ENCODE data around the gene COMMD2. TPM values are rescaled to one million over a fixed set of nuclear protein-coding genes. Genes with fewer than 3 reads are reported as not detected.

COMMD2 gene
- total RNA-seq, 1 experiment from 2014 or later: 64.9 TPM

DNA sequence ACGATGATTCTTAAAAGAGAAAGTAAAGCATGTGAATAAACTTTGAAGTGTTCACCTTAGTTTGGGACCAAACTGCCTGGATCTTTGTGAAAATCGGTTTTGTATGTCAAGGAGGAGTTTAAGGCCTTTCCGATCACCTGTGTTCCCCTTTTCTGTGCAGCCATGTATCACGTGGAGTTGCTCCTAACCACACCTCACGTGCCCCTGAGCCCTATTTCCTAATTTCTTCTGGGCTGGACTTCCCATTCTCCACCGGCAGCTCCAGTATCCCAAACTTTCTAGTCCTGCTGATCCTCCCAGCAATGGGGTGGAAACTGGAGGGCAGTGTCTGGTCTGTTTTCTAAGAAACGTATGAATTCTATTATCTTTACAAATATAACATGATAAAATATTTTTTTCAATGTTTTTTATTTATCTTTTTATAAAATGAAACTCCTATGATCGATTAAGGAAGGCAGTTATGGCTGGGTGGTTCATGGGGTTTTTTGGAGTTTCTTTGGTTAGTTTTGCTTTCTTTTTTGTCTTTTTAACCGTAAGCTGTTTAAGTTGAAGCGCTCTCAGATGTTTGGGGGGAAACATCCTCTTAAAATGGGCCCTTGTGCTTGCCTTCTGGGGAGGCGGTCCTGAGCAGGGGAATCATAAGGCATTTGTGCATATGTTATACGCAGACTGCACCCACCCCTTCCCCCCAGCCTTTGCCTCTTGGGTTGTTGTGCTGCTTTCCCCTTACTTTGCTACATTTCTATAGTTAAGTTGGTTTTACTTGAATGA is 50.9 kb downstream of the COMMD2 start:
- Histone ChIP-seq H2BK120ac (ENCODE audit: low read depth, low read length, poor library complexity, severe bottlenecking) (no peak overlapping the region), H2AFZ (ENCODE audit: low read length) (no peak overlapping the region), H3K56ac (ENCODE audit: insufficient read length, low read depth, low read length) (no peak overlapping the region), H2BK5ac (ENCODE audit: insufficient read length, low read length) (no peak overlapping the region), H3K4me2 (ENCODE audit: insufficient read depth, insufficient read length, low read length) (no peak overlapping the region), H2BK15ac (ENCODE audit: low read depth, low read length) (no peak overlapping the region), H3K27ac (ENCODE audit: insufficient read length, low read depth, low read length) (no peak overlapping the region), H4K91ac (ENCODE audit: insufficient read length, low read depth, low read length) (no peak overlapping the region), H3K23me2 (ENCODE audit: insufficient read length, low read depth, low read length, poor library complexity, severe bottlenecking) (no peaks in the 10 kb centered on the region), H3K4me1 (ENCODE audit: insufficient read depth, low read length) (no peaks in the 10 kb centered on the region), H3K18ac (ENCODE audit: insufficient read length, low read depth, low read length) (no peak overlapping the region), H2AK5ac (ENCODE audit: insufficient read length, low read length) (no peak overlapping the region), H4K8ac (replicated peaks; ENCODE audit: insufficient read length, low read depth, low read length) (no peak overlapping the region), H2BK20ac (ENCODE audit: low read depth, low read length, poor library complexity, severe bottlenecking) (no peak overlapping the region), H4K20me1 (ENCODE audit: control insufficient read depth, insufficient read depth, insufficient read length) (no peaks in the 10 kb centered on the region), H3K23ac (ENCODE audit: insufficient read length, low read depth, low read length) (no peak overlapping the region), H3K79me1 (ENCODE audit: insufficient read depth, low read depth, low read length, poor library complexity, severe bottlenecking) (no peaks in the 10 kb centered on the region), H3K14ac (ENCODE audit: insufficient read depth, low read length) (no peak overlapping the region), H3T11ph (ENCODE audit: low read length) (no peak overlapping the region), H3K27me3 (ENCODE audit: insufficient read depth, low read length) (no peaks in the 10 kb centered on the region), H3K79me2 (ENCODE audit: insufficient read depth, low read length) (no peaks in the 10 kb centered on the region), H2BK12ac (ENCODE audit: insufficient read length, low read depth, low read length) (no peak overlapping the region), H4K5ac (ENCODE audit: insufficient read length, low read depth, low read length) (no peak overlapping the region), H3K9ac (ENCODE audit: extremely low read depth, insufficient read length, low read length) (no peak overlapping the region), H3K9me3 (ENCODE audit: control insufficient read depth, low read depth, low read length) (peaks cover 19% of the 10 kb centered on the region), H3K4ac (ENCODE audit: low read depth, low read length) (no peak overlapping the region)
- peaks cover 0 to under 1% of the 10 kb centered on the region in 2 experiments; a peak in 1 of 4 replicates for H3K4me1 Mint-ChIP-seq
- no peaks in the 10 kb centered on the region; the same call in 1 of the 2 replicates for H3K27me3 Mint-ChIP-seq (ENCODE audit: low read depth)
- peaks cover 25 to 34% of the 10 kb centered on the region in 2 experiments for H3K9me3 Mint-ChIP-seq
- TF ChIP-seq, protein P1, sequence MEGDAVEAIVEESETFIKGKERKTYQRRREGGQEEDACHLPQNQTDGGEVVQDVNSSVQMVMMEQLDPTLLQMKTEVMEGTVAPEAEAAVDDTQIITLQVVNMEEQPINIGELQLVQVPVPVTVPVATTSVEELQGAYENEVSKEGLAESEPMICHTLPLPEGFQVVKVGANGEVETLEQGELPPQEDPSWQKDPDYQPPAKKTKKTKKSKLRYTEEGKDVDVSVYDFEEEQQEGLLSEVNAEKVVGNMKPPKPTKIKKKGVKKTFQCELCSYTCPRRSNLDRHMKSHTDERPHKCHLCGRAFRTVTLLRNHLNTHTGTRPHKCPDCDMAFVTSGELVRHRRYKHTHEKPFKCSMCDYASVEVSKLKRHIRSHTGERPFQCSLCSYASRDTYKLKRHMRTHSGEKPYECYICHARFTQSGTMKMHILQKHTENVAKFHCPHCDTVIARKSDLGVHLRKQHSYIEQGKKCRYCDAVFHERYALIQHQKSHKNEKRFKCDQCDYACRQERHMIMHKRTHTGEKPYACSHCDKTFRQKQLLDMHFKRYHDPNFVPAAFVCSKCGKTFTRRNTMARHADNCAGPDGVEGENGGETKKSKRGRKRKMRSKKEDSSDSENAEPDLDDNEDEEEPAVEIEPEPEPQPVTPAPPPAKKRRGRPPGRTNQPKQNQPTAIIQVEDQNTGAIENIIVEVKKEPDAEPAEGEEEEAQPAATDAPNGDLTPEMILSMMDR (conservative IDR thresholded peaks at IDR 0.05): no peak
- DNase-seq: no peak
- WGBS (ENCODE audit: extremely low coverage, insufficient read length, low lambda C conversion rate): no CpG with 5 or more reads among the region's 12 CpGs
- H3K36me3 Mint-ChIP-seq (ENCODE audit: insufficient read depth in 1 of 3, low read depth in 3 of 3): peaks cover 10 to 25% (median 24%) of the 10 kb centered on the region in 3 experiments
- no peak overlapping the region for H3K4me3 Mint-ChIP-seq
- peak overlapping the region in 1 of 3 experiments; percentile 65; a peak in 1 of 7 replicates for H3K27ac Mint-ChIP-seq

Other genes starting within 250 kb of the COMMD2 start
- 24.4 and 24.8 TPM in 2 replicates for gene WWTR1, start 94.5 kb downstream of the COMMD2 start, total RNA-seq (2021)
- not detected in 2 replicates for gene ANKUB1, start 40.1 kb upstream of the COMMD2 start, total RNA-seq (2021)
- gene RNF13, start 60.7 kb upstream of the COMMD2 start, total RNA-seq (2021): 23.4 and 23.7 TPM in 2 replicates
- 169 and 174 TPM in 2 replicates for gene PFN2, start 218.4 kb upstream of the COMMD2 start, total RNA-seq (2021)